ENCODE data around the gene NELFE.
"Not testable (repeated sequence)": the region's sequence is repeated elsewhere in the genome, so short reads cannot be mapped to it uniquely, and the experiment has no call there.

NELFE gene, protein sequence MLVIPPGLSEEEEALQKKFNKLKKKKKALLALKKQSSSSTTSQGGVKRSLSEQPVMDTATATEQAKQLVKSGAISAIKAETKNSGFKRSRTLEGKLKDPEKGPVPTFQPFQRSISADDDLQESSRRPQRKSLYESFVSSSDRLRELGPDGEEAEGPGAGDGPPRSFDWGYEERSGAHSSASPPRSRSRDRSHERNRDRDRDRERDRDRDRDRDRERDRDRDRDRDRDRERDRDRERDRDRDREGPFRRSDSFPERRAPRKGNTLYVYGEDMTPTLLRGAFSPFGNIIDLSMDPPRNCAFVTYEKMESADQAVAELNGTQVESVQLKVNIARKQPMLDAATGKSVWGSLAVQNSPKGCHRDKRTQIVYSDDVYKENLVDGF

GRCh38 chr6:31958741-31959739 lies at the start of gene NELFE, which contains the start of gene SKIC2:
Gene NELFE (minus strand): TSS chr6:31958971. CDS start chr6:31958446, 525 bp downstream.
Gene SKIC2 (plus strand): TSS chr6:31959175. CDS start chr6:31959193, 18 bp downstream.
- peak; percentile 98 for DNase-seq (ENCODE audit: low spot score)

DNA sequence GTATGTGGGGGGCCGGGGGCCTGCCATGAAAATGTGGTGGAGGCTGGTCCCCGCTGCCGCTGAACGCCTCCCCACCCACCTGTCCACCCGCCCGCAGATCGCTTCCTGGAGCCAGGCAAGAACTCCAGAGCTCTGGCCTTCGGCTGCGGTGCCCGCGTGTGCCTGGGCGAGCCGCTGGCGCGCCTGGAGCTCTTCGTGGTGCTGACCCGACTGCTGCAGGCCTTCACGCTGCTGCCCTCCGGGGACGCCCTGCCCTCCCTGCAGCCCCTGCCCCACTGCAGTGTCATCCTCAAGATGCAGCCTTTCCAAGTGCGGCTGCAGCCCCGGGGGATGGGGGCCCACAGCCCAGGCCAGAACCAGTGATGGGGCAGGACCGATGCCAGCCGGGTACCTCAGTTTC lies 49.3 kb upstream of the NELFE start:
- DNase-seq (ENCODE audit: low spot score): not testable (repeated sequence)

GRCh38 chr6:32007086-32007485 lies 48.3 kb upstream of the NELFE start:
- DNase-seq (ENCODE audit: low spot score): not testable (repeated sequence)

GRCh38 chr6:32005991-32006529 lies 47.3 kb upstream of the NELFE start:
- not testable (repeated sequence) for DNase-seq (ENCODE audit: low spot score)

DNA sequence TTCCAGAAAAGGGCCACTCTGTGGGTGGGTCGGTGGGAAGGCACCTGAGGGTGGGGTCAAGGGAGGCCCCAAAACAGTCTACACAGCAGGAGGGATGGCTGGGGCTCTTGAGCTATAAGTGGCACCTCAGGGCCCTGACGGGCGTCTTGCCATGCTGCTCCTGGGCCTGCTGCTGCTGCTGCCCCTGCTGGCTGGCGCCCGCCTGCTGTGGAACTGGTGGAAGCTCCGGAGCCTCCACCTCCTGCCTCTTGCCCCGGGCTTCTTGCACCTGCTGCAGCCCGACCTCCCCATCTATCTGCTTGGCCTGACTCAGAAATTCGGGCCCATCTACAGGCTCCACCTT lies 46.7 kb upstream of the NELFE start:
- DNase-seq (ENCODE audit: low spot score): not testable (repeated sequence)

GRCh38 chr6:32004864-32005537 lies 46.2 kb upstream of the NELFE start:
- not testable (repeated sequence) for DNase-seq (ENCODE audit: low spot score)

GRCh38 chr6:32004393-32004792 lies 45.6 kb upstream of the NELFE start:
- not testable (repeated sequence) for DNase-seq (ENCODE audit: low spot score)

DNA sequence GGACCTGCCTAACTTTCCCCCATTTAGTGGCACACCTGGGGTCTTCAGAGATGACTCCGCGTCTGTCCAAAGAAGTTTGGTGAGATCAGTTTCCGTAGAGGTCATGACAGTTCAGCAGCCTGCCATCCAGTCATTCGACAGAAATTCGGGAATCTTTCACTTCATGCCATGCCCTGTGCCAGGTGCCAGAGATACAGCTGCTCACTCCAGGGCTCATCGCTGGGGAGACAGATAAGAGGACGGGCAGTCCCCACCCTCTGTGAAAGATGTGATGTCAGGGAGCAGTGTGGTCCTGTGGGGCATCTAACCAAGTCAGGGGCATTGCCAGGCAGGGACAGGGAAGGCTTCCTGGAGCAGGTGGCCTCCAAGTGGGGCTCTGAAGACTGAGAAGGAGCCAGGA lies 44.5 kb upstream of the NELFE start:
- not testable (repeated sequence) for DNase-seq (ENCODE audit: low spot score)

DNA sequence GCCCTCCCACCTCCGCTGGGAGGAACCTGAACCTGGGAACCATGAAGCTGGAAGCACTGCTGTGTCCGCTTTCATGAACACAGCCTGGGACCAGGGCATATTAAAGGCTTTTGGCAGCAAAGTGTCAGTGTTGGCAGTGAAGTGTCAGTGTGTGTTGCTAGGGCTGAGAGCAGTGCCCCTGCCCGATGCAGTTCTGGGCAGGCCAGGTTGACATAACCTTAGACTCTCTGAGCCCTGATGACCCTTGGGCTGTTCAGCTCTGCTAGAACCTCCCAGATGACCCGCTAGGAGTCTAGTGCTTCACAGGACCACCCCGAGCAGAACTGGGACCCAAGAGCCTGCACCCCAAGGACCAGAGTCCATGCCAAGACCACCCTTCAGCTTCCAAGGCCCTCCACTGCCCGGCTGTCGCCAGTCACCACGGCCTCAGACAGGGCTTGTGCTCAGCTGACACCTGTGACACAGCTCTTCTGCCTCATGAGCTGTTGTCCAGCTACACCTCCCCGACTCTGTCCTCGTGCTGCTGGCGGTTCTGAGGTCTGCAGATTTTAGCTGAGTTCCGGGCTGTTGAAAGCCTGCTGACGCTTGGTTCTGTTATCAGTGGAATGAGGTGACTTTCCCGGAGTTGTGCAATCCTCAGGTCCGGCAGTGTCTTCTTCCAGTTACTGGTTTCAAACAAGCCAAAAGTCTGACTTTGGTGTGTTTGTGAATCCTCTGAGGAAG lies 43.9 kb upstream of the NELFE start:
- DNase-seq (ENCODE audit: low spot score): not testable (repeated sequence)

GRCh38 chr6:31996385-31996784 lies 37.6 kb upstream of the NELFE start:
- not testable (repeated sequence) for DNase-seq (ENCODE audit: low spot score)

GRCh38 chr6:31994421-31994820 lies 35.6 kb upstream of the NELFE start:
- DNase-seq (ENCODE audit: low spot score): not testable (repeated sequence)

DNA sequence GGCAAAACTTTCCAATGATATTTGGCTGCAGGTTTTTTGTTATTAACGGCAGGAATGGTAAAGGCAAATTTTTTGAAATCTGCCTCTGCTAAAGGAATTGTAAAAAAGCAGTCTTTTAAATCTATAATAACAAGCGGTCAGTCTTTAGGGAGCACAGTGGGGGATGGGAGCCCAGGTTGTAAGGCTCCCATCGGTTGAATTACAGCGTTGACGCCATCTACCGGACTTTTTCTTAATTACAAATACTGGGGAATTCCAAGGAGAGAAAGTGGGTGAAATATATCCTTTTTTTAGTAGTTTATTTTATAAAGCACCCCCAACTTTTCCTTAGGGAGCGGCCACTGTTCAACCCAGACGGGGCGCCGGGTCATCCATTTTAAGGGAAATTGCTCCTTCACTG lies 30.6 kb upstream of the NELFE start:
- DNase-seq (ENCODE audit: low spot score): not testable (repeated sequence)

DNA sequence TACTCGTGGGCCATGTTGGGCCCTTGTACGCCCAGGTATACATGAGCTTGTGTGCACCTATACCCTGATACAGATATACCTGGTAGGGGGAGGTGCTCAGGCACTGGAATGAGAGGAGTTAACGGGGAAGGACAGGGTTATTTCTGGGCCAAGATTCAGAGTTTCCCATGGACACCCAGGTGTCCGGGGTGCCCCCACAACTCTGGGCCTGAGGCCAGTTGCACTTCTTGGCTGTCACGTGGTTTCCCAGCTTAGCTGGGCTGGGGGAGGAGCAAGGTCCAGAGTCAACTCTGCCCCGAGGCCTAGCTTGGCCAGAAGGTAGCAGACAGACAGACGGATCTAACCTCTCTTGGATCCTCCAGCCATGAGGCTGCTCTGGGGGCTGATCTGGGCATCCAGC lies 23.0 kb upstream of the NELFE start, which contains the start of gene C4A:
C4A (plus strand) TSS at position 314 of the 400 bp plus-strand sequence; CDS start at position 365, 51 bp downstream.
- DNase-seq (ENCODE audit: low spot score): not testable (repeated sequence)

- DNase-seq (ENCODE audit: low spot score): not testable (repeated sequence)
Observed at GRCh38 chr6:31980998-31981397, 22.2 kb upstream of the NELFE start.

DNA sequence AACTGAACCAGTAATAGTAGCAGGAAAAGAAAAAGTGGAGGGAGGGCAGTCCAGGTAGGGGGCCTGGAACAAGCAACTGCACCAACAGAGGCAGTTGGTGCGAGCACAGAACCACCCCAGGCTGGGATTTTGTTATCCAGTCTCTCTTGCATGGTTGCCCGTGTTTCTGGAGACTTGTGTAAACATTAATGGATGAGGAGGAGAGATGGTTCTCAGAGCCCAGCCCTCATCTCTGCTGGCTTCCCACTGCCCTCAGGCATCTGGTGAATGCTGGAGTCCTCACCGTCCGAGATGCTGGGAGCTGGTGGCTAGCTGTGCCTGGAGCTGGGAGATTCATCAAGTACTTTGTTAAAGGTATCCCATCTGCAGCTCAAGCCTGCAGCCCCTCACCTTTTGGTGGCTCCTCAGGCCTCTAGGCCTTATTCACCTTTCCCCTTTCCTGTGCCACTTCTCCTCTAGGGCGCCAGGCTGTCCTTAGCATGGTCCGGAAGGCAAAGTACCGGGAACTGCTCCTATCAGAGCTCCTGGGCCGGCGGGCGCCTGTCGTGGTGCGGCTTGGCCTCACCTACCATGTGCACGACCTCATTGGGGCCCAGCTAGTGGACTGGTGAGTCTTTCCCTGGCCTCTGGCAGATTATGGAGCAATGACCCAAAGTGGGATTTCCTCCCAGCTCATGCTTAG lies 21.6 kb upstream of the NELFE start:
- not testable (repeated sequence) for DNase-seq (ENCODE audit: low spot score)

DNA sequence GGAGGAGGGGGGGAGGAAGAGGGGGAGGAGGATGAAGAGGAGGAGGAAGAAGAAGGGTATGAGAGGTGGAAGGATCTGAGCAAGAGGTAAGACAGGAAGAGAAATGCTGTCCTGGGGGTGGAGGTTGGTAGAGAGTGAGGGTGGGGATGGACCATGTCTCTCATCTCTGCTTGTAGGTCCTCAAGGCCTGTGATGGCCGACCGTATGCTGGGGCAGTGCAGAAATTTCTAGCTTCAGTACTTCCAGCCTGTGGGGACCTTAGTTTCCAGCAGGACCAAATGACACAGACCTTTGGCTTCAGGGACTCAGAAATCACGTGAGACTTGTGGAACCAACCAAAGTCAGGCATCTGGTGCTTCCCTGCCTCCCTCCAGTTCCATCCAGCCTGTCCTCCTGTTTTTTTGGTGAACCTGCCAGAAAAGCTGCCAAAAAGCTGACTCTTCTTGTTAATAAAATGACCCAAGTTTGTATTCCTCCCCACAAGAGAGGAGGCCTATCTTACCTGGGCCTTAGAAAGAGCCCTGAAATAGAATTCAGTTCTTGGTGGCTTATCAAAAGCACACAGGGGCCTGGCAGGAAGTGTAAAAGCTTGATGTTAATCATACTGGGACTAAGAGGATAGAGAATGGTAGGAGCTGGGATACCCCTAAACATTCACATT lies 20.6 kb upstream of the NELFE start:
- DNase-seq (ENCODE audit: low spot score): no peak

DNA sequence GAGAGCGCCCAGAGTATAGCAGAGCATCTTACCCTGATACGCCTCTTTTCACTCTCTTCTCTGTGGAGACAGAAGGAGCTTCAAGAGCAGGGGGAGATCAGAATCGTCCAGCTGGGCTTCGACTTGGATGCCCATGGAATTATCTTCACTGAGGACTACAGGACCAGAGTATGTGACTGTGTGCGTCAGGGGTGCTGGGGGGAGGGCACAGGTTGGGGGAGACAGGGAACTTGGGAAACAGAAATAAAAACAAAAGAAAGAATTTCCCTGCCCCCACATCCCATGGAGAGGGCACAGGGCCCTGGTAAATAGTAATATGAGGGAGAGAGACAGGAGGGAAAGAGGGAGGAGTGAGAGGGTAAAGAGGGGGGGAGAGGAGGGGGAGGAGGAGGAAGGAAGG lies 20.1 kb upstream of the NELFE start:
- DNase-seq (ENCODE audit: low spot score): no peak

- no peak for DNase-seq (ENCODE audit: low spot score)
Observed at GRCh38 chr6:31977816-31978431, 19.2 kb upstream of the NELFE start.

- not testable (repeated sequence) for DNase-seq (ENCODE audit: low spot score)
Observed at GRCh38 chr6:31976065-31976464, 17.3 kb upstream of the NELFE start.

Data from hematopoietic multipotent progenitor cell treated with erythropoietin and hydrocortisone succinate and interleukin-3 and kit ligand, for 15 days (in vitro differentiated cells).